Astrocyte (in vitro differentiated cells and primary cell): Measurements from ENCODE around the gene RNF157. TPM values are rescaled to one million over a fixed set of nuclear protein-coding genes. Genes with fewer than 3 reads are reported as not detected.
A peak's percentile ranks its signal among the peaks of the same experiment; 100 is the strongest.

ENCODE experiments used
- DNase-seq: peaks from one replicate; pipeline ENCODE4 v3.0.0-alpha.2; 2010; ENCODE audit warnings: low read depth
- FAIRE-seq: peaks from 2 replicates; lab custom pipeline; 2011; peaks lifted over from hg19 to GRCh38; lab: Jason Lieb, UNC
- H2AFZ ChIP-seq: 2 replicates; pipeline ENCODE4 v1.6.0; 2012; ENCODE audit warnings: low read depth, low read length, inconsistent platforms
- H3K27ac ChIP-seq: 2 replicates; pipeline ENCODE4 v1.5.1; 2011; ENCODE audit warnings: low read depth, low read length, inconsistent platforms
- H3K27me3 ChIP-seq: 2 replicates; pipeline ENCODE4 v1.6.0; 2011; ENCODE audit warnings: low read length, inconsistent platforms; ENCODE audit not compliant: insufficient read depth
- H3K36me3 ChIP-seq: 2 replicates; pipeline ENCODE4 v1.5.1; 2011; ENCODE audit warnings: low read length, inconsistent platforms; ENCODE audit not compliant: insufficient read depth
- H3K4me1 ChIP-seq: 2 replicates; pipeline ENCODE4 v1.5.1; 2011; ENCODE audit warnings: low read length, inconsistent platforms; ENCODE audit not compliant: insufficient read depth
- H3K4me2 ChIP-seq: 2 replicates; pipeline ENCODE4 v1.6.0; 2012; ENCODE audit warnings: low read length, inconsistent platforms
- H3K4me3 ChIP-seq: 2 replicates; pipeline ENCODE4 v1.5.1; 2011; ENCODE audit warnings: low read depth, mild to moderate bottlenecking, low read length, inconsistent platforms; ENCODE audit not compliant: insufficient read depth
- H3K79me2 ChIP-seq: 2 replicates; pipeline ENCODE4 v1.6.0; 2012; ENCODE audit warnings: mild to moderate bottlenecking, low read length, inconsistent platforms; ENCODE audit not compliant: insufficient read depth
- H3K9ac ChIP-seq: 2 replicates; pipeline ENCODE4 v1.6.0; 2012; ENCODE audit warnings: mild to moderate bottlenecking, low read length, inconsistent platforms
- H3K9me3 ChIP-seq: 2 replicates; pipeline ENCODE4 v1.5.1; 2012; ENCODE audit warnings: low read depth, mild to moderate bottlenecking, low read length, inconsistent platforms; ENCODE audit not compliant: insufficient read depth
- H4K20me1 ChIP-seq: 2 replicates; pipeline ENCODE4 v1.6.0; 2012; ENCODE audit warnings: low read length, inconsistent platforms; ENCODE audit not compliant: insufficient read depth
- H3K27ac Mint-ChIP-seq: one replicate; pipeline ENCODE4 v1.8.0; 2021; ENCODE audit warnings: mild to moderate bottlenecking, mixed read lengths; ENCODE audit not compliant: unreplicated experiment
- H3K27me3 Mint-ChIP-seq: one replicate; pipeline ENCODE4 v1.8.0; 2021; ENCODE audit warnings: low read depth, mixed read lengths; ENCODE audit not compliant: unreplicated experiment
- H3K36me3 Mint-ChIP-seq: one replicate; pipeline ENCODE4 v1.8.0; 2021; ENCODE audit warnings: low read depth, mixed read lengths; ENCODE audit not compliant: unreplicated experiment
- H3K4me1 Mint-ChIP-seq: one replicate; pipeline ENCODE4 v1.8.0; 2021; ENCODE audit warnings: low read depth, mixed read lengths; ENCODE audit not compliant: unreplicated experiment
- H3K4me3 Mint-ChIP-seq: one replicate; pipeline ENCODE4 v1.8.0; 2021; ENCODE audit warnings: mild to moderate bottlenecking, moderate library complexity, mixed read lengths; ENCODE audit not compliant: unreplicated experiment
- H3K9me3 Mint-ChIP-seq: one replicate; pipeline ENCODE4 v1.8.0; 2021; ENCODE audit warnings: mild to moderate bottlenecking, mixed read lengths; ENCODE audit not compliant: unreplicated experiment
- EZH2 ChIP-seq: IDR thresholded peaks from 2 replicates; pipeline ENCODE4 v1.6.1; 2012; ENCODE audit warnings: mild to moderate bottlenecking, low read length, inconsistent platforms; ENCODE audit not compliant: insufficient read depth
- total RNA-seq: library from RNA; stranded (reverse); gene quantifications from 2 replicates; pipeline ENCODE4 v1.2.1, GENCODE V29; 2021
- TF ChIP-seq, protein P1 (sequence below): IDR thresholded peaks from 2 replicates; pipeline ENCODE4 v1.5.1; 2011; ENCODE audit warnings: low read depth, mild to moderate bottlenecking, inconsistent platforms, low read length, moderate library complexity; ENCODE audit not compliant: insufficient read depth

The RNF157 gene
- total RNA-seq, 1 donor from 2014 or later: 1.4 TPM

DNA sequence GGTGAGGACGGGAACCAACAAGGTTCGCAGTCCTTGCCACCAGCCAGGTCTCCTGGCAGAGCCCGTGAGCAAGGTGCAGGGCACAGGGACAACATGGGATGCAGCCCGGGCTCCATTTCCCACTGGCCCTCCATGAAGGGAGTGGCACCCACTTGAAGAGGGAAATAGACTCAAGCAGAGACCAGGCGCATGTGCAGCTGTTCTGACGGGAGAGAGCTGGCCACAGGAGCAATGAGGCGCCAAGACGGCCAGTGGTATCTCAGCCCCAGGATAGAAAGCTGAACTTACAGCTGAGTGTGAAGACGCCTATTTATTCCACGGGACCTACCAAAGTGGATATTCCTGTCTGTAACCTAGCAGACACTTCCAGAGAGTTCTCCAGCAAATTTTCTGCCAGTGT is 91.1 kb downstream of the RNF157 start:
- Histone ChIP-seq H3K9ac (no peak overlapping the region), H3K4me3 (no peak overlapping the region), H4K20me1 (no peaks in the 10 kb centered on the region), H3K4me2 (no peak overlapping the region), H3K27ac (no peak overlapping the region), H3K4me1 (no peaks in the 10 kb centered on the region), H3K79me2 (no peaks in the 10 kb centered on the region), H3K9me3 (no peaks in the 10 kb centered on the region), H3K27me3 (peaks cover 4% of the 10 kb centered on the region), H3K36me3 (no peaks in the 10 kb centered on the region), H2AFZ (no peak overlapping the region)
- no peaks in the 10 kb centered on the region for H3K36me3 Mint-ChIP-seq
- peaks cover 28% of the 10 kb centered on the region for H3K27me3 Mint-ChIP-seq
- DNase-seq (no peak), FAIRE-seq (no peak)
- H3K9me3 Mint-ChIP-seq: no peaks in the 10 kb centered on the region
- H3K27ac Mint-ChIP-seq: no peak overlapping the region
- no peak overlapping the region for H3K4me3 Mint-ChIP-seq
- no peaks in the 10 kb centered on the region for H3K4me1 Mint-ChIP-seq
- no peak for TF ChIP-seq EZH2
- TF ChIP-seq, protein P1, sequence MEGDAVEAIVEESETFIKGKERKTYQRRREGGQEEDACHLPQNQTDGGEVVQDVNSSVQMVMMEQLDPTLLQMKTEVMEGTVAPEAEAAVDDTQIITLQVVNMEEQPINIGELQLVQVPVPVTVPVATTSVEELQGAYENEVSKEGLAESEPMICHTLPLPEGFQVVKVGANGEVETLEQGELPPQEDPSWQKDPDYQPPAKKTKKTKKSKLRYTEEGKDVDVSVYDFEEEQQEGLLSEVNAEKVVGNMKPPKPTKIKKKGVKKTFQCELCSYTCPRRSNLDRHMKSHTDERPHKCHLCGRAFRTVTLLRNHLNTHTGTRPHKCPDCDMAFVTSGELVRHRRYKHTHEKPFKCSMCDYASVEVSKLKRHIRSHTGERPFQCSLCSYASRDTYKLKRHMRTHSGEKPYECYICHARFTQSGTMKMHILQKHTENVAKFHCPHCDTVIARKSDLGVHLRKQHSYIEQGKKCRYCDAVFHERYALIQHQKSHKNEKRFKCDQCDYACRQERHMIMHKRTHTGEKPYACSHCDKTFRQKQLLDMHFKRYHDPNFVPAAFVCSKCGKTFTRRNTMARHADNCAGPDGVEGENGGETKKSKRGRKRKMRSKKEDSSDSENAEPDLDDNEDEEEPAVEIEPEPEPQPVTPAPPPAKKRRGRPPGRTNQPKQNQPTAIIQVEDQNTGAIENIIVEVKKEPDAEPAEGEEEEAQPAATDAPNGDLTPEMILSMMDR: no peak

DNA sequence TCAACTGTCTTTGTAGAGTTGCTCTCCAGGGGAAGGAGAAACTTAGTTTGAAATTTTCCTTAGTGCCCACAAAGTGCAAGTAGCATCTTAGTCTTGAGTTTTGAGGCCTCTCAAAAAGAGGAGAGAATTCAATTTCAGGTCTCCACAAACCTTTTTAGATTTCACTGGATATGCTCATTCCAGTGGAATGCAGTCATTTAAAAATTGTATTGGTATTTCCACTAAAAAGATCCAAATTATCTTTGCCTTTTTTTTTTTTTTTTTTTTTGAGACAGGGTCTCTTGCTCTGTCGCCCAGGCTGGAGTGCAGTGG is 92.3 kb downstream of the RNF157 start:
- TF ChIP-seq, protein P1: no peak
- TF ChIP-seq EZH2: no peak
- no peak overlapping the region for H3K9ac ChIP-seq
- no peaks in the 10 kb centered on the region for H3K4me1 ChIP-seq

DNA sequence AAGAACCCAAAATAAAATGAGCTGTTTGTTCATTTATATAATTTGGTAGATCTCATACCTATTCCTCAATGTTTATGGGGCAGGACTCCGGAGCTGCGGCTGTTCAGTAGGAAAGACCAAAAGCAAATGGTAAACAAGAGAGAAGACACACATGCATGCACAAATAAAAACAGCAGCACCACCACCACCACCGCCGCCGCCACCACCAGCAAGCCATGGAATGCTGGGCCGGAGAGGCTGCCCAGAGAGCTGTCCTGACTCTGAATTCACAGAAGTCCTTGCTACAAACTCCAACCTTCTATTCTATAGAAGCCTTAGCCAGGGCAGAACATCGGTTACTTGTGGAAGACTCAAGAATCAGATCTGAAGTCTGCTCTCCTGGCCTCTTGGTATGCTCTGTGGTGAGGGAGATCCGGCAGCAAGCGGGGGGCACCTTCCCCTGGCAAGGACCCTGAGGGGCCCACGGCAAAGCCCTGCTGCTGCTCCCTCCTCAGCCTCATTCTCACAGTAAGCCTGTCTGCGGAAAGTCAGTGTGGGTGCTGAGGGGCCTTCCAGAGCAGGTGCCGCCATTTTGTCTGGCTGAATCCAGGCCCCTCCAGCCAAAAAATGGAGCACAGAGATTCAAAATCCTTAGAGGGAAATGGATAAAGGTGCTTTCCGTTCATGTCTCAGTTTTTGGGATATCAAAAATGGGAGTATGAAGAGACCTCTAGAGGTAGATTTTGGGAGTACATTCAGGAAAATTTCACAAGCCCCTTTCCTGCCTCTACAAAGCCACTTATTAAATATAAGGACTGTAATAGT is 92.9 kb downstream of the RNF157 start:
- H3K9me3 ChIP-seq: no peaks in the 10 kb centered on the region
- H3K27me3 ChIP-seq: peaks cover 10% of the 10 kb centered on the region
- no peak overlapping the region for H3K27ac Mint-ChIP-seq
- no peaks in the 10 kb centered on the region for H3K4me1 Mint-ChIP-seq
- DNase-seq (no peak), FAIRE-seq (no peak)
- H3K9ac ChIP-seq: no peak overlapping the region
- H3K36me3 ChIP-seq: no peaks in the 10 kb centered on the region
- no peaks in the 10 kb centered on the region for H3K4me1 ChIP-seq
- H4K20me1 ChIP-seq: no peaks in the 10 kb centered on the region
- no peak overlapping the region for H3K4me2 ChIP-seq
- peaks cover 2% of the 10 kb centered on the region for H3K36me3 Mint-ChIP-seq
- peaks cover 28% of the 10 kb centered on the region for H3K27me3 Mint-ChIP-seq
- no peaks in the 10 kb centered on the region for H3K79me2 ChIP-seq
- no peaks in the 10 kb centered on the region for H3K9me3 Mint-ChIP-seq
- H3K27ac ChIP-seq: no peak overlapping the region
- no peak overlapping the region for H3K4me3 Mint-ChIP-seq
- H3K4me3 ChIP-seq: no peak overlapping the region
- TF ChIP-seq, protein P1: peak; percentile 53
- no peak for TF ChIP-seq EZH2
- H2AFZ ChIP-seq: no peak overlapping the region

More for the DNA sequence above, 92.3 kb downstream of the RNF157 start:
- Mint-ChIP-seq H3K27ac (no peak overlapping the region), H3K4me3 (no peak overlapping the region), H3K36me3 (peaks cover 2% of the 10 kb centered on the region), H3K9me3 (no peaks in the 10 kb centered on the region), H3K4me1 (no peaks in the 10 kb centered on the region), H3K27me3 (peaks cover 26% of the 10 kb centered on the region)
- Histone ChIP-seq H3K36me3 (no peaks in the 10 kb centered on the region), H3K9me3 (no peaks in the 10 kb centered on the region), H2AFZ (no peak overlapping the region), H3K79me2 (no peaks in the 10 kb centered on the region), H4K20me1 (no peaks in the 10 kb centered on the region), H3K4me2 (no peak overlapping the region), H3K27me3 (peaks cover 9% of the 10 kb centered on the region), H3K4me3 (no peak overlapping the region), H3K27ac (no peak overlapping the region)
- FAIRE-seq (no peak), DNase-seq (no peak)
